GM21717 (cell line): Measurements from ENCODE around the gene FN3KRP.

Source experiments
- ATAC-seq: cut with Tn5 transposase; IDR thresholded peaks from one replicate; pipeline ENCODE4 v1.9.1; 2021; ENCODE audit warnings: mild to moderate bottlenecking, moderate library complexity; ENCODE audit not compliant: unreplicated experiment

FN3KRP gene

GRCh38 chr17:82687375-82687861 lies 29.1 kb upstream of the FN3KRP start:
- ATAC-seq: no peak

GRCh38 chr17:82687871-82688270 lies 28.6 kb upstream of the FN3KRP start:
- no peak for ATAC-seq

DNA sequence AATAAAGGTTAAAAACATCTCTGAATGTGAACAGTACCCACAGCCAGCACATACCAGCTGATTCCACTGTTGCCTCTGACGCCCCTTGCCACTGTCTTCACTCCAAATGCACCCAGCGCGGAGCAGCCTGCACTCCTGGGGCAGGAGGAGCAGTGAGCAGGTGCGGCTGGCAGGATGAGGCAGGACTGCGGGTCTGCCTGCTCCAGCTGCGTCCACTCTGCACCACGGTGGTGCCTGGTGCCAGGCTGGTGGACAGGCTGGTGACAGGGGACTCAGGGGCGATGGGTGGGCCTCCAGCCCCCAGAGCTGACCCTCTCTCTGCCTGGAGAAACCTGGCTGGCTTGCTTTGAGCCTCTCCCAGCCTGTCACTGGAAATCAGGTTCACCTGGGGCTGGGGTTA lies 27.4 kb upstream of the FN3KRP start:
- ATAC-seq: no peak

DNA sequence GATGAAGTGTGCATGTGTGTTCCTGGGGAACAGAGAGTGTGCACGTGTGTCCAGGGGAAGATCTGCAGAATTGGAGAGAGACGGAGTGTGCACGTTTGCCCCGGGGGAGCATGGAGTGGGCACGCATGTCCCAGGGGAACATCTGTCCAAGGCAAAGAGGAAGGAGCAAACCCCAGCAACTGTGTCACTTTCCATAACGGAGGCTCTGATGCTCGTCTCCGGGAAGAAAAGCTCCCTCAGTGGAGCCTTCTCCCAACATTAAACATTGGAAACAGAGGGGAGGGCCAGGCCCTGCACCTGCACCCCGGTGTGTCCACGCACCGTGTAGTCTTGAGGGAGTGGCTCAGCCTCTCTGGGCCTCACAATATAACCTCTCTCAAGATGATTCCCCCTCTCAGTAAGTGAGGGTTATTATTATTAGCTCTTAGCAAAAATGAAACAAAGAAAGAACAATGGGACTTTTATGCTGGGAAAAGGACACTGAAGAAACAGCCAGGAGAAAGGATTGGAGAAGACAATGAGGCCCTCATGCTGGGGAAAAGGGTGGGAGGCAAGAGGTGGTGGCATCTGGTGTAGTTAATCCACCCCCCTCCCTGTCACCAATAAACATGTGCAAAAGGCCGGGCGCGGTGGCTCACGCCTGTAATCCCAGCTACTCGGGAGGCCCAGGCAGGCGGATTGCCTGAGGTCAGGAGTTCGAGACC lies 25.6 kb upstream of the FN3KRP start:
- ATAC-seq: no peak

- no peak for ATAC-seq
Measured at GRCh38 chr17:82691714-82692113, 24.8 kb upstream of the FN3KRP start.

DNA sequence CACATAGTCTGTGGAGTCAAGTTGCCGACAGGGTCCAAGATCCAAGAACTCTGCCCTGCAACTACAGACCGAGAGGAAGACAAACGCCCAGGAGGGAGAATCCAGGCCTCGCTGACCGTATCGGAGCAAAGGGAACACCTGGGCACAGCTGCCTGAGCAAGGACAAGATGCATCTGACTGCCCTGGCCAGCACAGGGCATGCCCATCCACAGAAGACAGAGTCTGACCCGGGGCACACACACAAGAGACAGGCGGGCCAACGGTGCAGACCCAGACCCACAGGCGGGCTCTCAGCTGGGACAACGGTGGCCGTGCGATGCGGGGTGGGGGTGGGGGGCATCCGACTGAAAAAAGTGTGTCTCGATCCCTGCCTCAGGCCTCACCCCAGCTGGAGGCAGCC lies 24.2 kb upstream of the FN3KRP start:
- ATAC-seq: no peak

DNA sequence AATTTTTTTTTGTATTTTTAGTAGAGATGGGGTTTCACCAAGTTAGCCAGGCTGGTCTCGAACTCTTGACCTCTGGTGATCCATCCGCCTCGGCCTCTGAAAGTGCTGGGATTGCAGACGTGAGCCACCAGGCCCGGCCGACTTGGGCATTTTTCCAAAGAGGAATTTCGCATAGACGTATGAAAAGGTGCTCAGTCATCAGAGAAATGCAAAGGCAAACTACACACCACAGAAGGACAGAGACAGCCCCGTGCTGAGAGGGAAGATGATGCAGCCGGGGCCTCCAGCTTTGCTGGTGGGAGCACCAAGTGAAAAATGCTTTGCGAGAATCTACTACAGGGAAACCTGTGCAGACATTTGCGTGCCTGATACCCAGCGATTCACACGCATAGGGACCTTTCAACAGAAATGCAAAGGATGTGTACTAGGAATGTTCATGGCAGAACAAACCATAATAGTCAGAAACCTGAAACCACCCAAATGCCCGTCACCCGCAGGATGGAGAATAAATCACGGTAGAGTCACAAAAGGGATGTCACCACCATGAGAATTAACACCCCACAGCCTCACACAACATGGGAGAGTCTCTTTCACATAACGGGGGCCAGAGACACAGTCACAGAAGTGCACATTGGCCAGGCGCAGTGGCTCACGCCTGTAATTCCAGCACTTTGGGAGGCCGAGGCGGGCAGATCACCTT lies 23.2 kb upstream of the FN3KRP start:
- no peak for ATAC-seq

DNA sequence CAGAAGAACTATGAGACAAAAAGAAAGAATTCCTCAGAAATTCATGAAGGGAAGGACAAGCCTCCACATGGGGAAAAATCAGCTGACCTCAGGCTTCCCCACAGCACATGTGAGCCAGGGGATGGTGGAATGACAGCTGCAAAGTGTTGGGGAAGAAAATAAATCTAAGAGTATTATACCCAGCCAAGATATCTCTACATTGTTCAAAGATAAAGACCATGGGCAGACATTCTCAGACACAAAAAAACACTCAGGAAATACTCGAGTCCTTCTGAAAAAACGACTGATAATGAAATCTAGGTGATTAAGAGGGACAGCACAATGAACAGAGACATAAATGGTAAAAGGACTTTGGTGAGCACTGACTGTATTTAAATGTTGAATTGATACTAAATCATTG lies 21.9 kb upstream of the FN3KRP start:
- ATAC-seq: no peak

DNA sequence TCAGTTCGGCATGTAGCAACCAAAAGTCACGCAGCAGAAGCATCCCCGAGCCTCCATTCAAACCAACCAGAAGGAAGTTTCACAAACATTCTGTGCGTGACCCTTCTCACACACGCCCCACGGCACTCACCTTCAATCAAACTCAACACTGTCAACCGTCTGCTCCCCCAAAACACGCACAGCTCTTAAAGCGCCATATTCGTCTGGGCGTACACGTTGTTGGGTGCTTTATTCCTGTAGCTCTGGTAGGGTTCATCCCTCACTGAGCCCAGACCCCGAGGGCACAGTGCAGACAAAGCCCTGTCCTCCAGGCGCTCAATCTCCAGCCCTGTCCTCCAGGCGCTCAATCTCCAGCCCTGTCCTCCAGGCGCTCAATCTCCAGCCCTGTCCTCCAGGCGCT lies 20.2 kb upstream of the FN3KRP start:
- ATAC-seq: no peak

DNA sequence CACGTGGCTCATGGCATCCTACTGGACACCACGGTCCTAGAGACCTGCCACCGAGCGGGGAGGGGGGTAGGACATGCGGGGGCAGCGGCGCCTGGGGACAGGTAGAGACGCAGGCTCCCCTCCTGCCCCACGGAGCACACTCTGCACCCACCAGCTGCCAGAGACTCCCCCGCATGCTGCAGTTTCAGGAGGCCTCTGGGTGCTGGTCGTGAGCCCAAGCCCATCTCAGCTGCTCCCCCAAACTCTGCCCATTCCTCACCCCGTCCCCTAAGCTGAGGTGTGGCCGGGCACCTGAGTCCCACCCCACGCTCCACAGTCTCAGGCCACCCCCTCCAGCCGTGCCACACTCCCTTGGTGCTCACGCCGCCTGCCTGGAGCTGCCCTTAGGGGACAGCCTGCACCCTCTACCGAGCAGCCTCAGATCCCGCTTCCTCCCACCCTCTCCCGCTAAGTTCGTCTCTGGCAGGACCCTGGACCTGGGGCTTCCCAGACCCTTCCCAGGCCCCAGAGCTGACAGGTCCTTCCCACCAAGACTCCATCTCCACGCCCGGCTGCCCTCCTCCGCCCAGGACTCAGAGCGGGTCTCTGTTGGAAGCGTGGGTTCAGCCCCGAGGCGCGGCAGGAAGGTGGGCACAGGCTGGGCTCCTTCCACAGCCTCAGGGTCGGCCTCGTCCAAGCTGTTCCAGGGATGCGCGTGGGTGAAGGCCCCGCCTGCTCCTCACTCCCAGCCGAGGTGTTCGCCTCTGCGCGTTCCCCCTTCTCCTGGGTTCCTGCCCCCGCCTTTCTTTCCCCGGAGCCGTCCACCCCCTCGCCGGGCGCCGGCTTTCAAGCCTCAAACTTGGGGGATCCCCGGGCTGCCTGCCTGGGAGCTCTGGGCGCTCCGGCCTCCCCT lies 19.3 kb upstream of the FN3KRP start:
- ATAC-seq: no peak

DNA sequence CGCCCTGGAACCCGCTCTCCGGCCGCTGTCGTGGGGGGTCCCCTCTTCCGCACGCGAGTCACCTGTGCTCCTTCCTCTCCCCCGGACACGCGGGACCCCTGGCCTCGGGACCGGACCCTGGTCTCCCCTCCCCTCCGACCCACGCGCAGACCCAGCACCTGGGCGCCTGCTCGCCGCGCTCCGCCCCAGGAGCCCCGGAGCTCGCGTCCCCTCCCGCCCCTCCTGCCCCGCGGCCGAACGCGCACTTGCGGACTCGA lies 18.8 kb upstream of the FN3KRP start:
- no peak for ATAC-seq

GRCh38 chr17:82698065-82698973 lies 18.2 kb upstream of the FN3KRP start, which contains the start of gene RAB40B:
RAB40B (minus strand) TSS chr17:82698698; CDS start chr17:82698596, 102 bp downstream.
- ATAC-seq: peak; percentile 89

DNA sequence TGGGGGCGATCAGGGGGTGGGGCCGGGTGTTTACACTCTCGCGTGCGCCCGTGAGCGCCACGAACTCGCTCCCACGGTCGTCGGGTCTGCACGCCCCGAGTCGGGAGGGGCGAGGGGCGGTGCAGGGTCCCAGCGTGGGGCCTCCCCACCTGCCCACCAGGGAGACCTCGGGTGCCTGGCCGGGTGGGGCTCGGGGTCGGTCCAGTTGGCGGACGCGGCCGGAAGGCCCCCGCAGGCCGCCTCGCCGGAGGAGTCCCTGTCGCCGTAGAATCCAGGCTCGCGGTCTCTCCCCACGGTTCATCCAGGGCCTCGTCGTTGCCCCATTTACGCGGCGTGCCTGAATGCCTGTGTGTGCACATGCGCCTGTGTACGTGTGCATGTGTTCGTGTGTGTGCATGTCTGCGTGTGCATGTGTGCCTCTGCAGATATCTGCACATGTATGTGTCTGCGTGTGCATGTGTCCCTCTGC lies 17.5 kb upstream of the FN3KRP start:
- no peak for ATAC-seq

DNA sequence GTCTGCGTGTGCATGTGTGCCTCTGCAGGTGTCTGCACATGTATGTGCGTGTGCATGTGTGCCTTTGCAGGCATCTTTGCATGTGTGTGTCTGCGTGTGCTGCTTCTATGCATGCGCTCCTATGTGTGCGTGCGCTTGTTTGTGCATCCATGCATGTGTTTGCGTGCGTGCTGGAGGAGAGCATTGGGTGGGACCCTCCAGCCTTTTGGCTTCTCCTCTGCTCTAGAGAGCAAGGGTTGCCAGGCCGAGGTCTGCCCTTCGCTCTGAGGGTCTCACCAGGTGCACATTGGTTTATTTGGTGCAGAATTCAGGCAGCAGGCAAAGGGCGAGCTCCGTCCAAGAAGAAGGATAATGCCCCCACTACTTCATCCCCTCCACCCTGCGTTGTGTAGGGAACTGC lies 17.0 kb upstream of the FN3KRP start:
- ATAC-seq: no peak

GRCh38 chr17:82702231-82702927 lies 14.1 kb upstream of the FN3KRP start:
- ATAC-seq: no peak

- no peak for ATAC-seq
Measured at GRCh38 chr17:82703036-82703745, 13.3 kb upstream of the FN3KRP start.

- no peak for ATAC-seq
Measured at GRCh38 chr17:82703935-82704865, 12.3 kb upstream of the FN3KRP start.

DNA sequence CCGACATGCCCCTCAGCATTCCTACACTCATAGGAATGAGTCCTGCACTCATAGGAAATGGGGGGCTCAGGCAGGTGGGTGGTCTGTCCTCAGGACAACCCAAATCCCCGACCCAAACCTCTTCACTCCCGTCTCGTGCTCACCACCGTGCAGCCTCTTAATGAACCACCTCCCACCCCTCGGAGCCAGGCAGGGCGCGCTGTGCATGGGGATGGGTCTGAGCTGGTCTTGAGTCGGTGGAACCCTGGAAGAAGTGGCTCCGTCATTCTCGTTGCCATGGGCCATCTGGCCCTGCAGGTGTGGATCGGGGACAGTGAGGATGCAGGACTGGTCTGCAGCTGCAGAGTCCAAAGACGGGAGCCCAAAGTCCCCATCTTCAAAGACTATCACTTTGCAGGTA lies 11.6 kb upstream of the FN3KRP start:
- ATAC-seq: no peak
